Measurements from ENCODE around the gene RELN. TPM values are rescaled to one million over a fixed set of nuclear protein-coding genes. Genes with fewer than 3 reads are reported as not detected.

Gene RELN
- polyA plus RNA-seq, 1 experiment, result 4.3 TPM

- no peaks in the 10 kb centered on the region for H3K36me3 ChIP-seq (ENCODE audit: control insufficient read depth, insufficient read depth, low read length)
- ChIA-PET POLR2A (no interaction called here), CTCF (no interaction called here)
- H3K4me3 ChIP-seq (ENCODE audit: low read depth, low read length), result no peak overlapping the region
- TF ChIP-seq CTCF (IDR thresholded peaks at IDR 0.05; ENCODE audit: insufficient read depth, low read depth, low read length), result no peak
- H3K27me3 ChIP-seq (ENCODE audit: control insufficient read depth, insufficient read depth, low read length), result no peaks in the 10 kb centered on the region
- no peak for DNase-seq (ENCODE audit: low read depth)
Measured at GRCh38 chr7:103928581-103928980, 60.9 kb downstream of the RELN start.

DNA sequence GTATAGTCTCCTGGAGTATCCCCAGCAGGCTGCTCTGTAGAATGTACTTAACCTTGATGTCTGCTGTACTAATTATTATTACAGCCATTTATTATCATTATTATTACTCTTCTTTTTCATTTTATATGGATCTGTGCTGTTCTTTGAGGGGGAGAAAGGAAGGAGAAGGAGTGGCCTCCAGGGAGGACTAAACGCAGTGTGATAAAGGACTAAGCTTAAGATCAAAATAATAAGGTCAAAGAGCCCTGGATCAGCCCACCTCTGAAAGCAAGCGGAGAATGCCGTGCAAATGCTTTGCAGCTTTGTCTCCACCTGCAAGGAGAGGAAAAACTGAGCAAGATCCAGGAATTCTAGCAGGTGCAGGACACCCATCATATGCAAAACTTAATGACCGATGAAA, 65.3 kb downstream of the RELN start:
- H3K4me3 ChIP-seq (ENCODE audit: low read depth, low read length), result no peak overlapping the region
- TF ChIP-seq CTCF (IDR thresholded peaks at IDR 0.05; ENCODE audit: insufficient read depth, low read depth, low read length), result no peak
- DNase-seq (ENCODE audit: low read depth), result no peak
- POLR2A ChIA-PET, result no interaction called here
- no peaks in the 10 kb centered on the region for H3K36me3 ChIP-seq (ENCODE audit: control insufficient read depth, insufficient read depth, low read length)
- no peaks in the 10 kb centered on the region for H3K27me3 ChIP-seq (ENCODE audit: control insufficient read depth, insufficient read depth, low read length)
- CTCF ChIA-PET, result no interaction called here

DNA sequence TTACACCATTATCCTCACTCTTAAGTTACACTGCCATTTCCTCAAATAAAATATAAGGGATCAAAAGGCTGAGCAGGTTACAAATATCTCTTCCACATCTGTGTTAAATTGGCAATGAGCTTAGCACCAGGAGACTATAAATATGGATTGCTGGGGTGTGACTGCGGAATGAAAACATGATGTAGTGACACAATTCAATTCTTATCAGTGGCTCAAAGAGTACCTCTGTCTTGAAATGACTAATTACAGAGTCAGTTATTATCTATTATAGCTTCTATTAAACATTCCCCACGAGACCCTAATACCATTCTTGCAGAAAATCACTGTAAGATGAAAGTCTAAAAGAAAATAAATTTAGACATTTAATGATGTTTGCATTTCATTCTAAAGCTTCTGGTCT, 67.1 kb downstream of the RELN start:
- TF ChIP-seq CTCF (IDR thresholded peaks at IDR 0.05; ENCODE audit: insufficient read depth, low read depth, low read length), result no peak
- no peak overlapping the region for H3K4me3 ChIP-seq (ENCODE audit: low read depth, low read length)
- no peak for DNase-seq (ENCODE audit: low read depth)
- no peaks in the 10 kb centered on the region for H3K36me3 ChIP-seq (ENCODE audit: control insufficient read depth, insufficient read depth, low read length)
- ChIA-PET CTCF (interaction anchor here (0.6 kb wide), 1 partner anchor 398 kb away, joined by 3 read pairs; no protein-coding TSS in a partner anchor), POLR2A (no interaction called here)
- H3K27me3 ChIP-seq (ENCODE audit: control insufficient read depth, insufficient read depth, low read length), result no peaks in the 10 kb centered on the region

- POLR2A ChIA-PET, result no interaction called here
Measured at GRCh38 chr7:103921692-103922091, 67.8 kb downstream of the RELN start.

DNA sequence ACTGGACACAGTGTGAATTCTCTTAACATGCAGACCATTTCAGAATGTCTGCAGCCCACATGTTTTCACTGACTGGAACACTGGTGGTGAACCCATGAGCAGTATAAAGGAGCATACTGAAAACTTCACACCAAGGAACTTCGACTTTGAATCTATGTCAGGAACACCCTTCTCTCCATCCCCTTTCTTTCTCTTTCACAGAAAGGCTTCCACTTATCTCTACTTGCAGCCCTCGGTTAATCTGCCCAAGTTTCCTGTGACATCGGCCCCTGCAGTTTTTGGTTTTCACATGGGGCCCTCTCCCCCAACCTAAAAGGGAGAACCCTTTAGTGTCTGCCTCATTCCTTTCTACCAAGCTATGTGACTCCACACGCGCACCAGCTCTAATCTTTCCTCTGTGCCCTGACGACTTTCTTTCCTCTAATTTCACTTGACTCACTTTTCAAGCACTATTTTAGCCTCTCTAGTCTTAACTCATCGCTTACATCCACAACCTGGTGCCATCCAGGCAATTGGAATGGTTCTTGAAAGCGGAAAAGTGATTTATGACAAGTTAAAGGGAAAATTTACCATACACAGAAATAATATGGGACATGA, 70.1 kb downstream of the RELN start:
- no peaks in the 10 kb centered on the region for H3K27me3 ChIP-seq (ENCODE audit: control insufficient read depth, insufficient read depth, low read length)
- ChIA-PET POLR2A (no interaction called here), CTCF (no interaction called here)
- DNase-seq (ENCODE audit: low read depth), result no peak
- no peak overlapping the region for H3K4me3 ChIP-seq (ENCODE audit: low read depth, low read length)
- TF ChIP-seq CTCF (IDR thresholded peaks at IDR 0.05; ENCODE audit: insufficient read depth, low read depth, low read length), result no peak
- H3K36me3 ChIP-seq (ENCODE audit: control insufficient read depth, insufficient read depth, low read length), result no peaks in the 10 kb centered on the region

More at GRCh38 chr7:103921692-103922091, 67.8 kb downstream of the RELN start:
- H3K4me3 ChIP-seq (ENCODE audit: low read depth, low read length), result no peak overlapping the region
- DNase-seq (ENCODE audit: low read depth), result no peak
- CTCF ChIA-PET, result interaction anchor here (0.5 to 0.6 kb wide), 3 partner anchors 349 to 398 kb away, joined by 3 read pairs; no protein-coding TSS in a partner anchor
- no peak for TF ChIP-seq CTCF (IDR thresholded peaks at IDR 0.05; ENCODE audit: insufficient read depth, low read depth, low read length)
- H3K27me3 ChIP-seq (ENCODE audit: control insufficient read depth, insufficient read depth, low read length), result no peaks in the 10 kb centered on the region
- no peaks in the 10 kb centered on the region for H3K36me3 ChIP-seq (ENCODE audit: control insufficient read depth, insufficient read depth, low read length)

All from BJ (cell line).